Osteocyte (in vitro differentiated cells): ENCODE results near the gene SASS6. TPM values are rescaled to one million over a fixed set of nuclear protein-coding genes. Genes with fewer than 3 reads are reported as not detected.

ENCODE experiments used
- DNase-seq: peaks from one replicate; pipeline ENCODE4 v3.0.0; 2021; ENCODE audit warnings: mixed read lengths; ENCODE audit not compliant: unreplicated experiment; ENCODE audit errors: extremely low spot score
- H3K27ac Mint-ChIP-seq: one replicate; pipeline ENCODE4 v1.8.0; 2021; ENCODE audit warnings: mild to moderate bottlenecking, mixed read lengths; ENCODE audit not compliant: unreplicated experiment
- H3K27me3 Mint-ChIP-seq: one replicate; pipeline ENCODE4 v1.8.0; 2021; ENCODE audit warnings: mixed read lengths; ENCODE audit not compliant: unreplicated experiment
- H3K36me3 Mint-ChIP-seq: one replicate; pipeline ENCODE4 v1.8.0; 2021; ENCODE audit warnings: mixed read lengths; ENCODE audit not compliant: unreplicated experiment
- H3K4me1 Mint-ChIP-seq: one replicate; pipeline ENCODE4 v1.8.0; 2021; ENCODE audit warnings: mixed read lengths; ENCODE audit not compliant: unreplicated experiment
- H3K4me3 Mint-ChIP-seq: one replicate; pipeline ENCODE4 v1.8.0; 2021; ENCODE audit warnings: mild to moderate bottlenecking, moderate library complexity, mixed read lengths; ENCODE audit not compliant: unreplicated experiment
- H3K9me3 Mint-ChIP-seq: one replicate; pipeline ENCODE4 v1.8.0; 2021; ENCODE audit warnings: mixed read lengths; ENCODE audit not compliant: unreplicated experiment
- CTCF ChIP-seq: fragments of 200-600 bp; sonication (generic); IDR thresholded peaks from 2 replicates; pipeline ENCODE4 v1.5.0; 2021; ENCODE audit warnings: antibody characterized with exemption, mild to moderate bottlenecking, moderate library complexity
- total RNA-seq: library from RNA; stranded (reverse); gene quantifications from 2 replicates; pipeline ENCODE4 v1.2.1, GENCODE V29; 2021

The SASS6 gene
- total RNA-seq, 1 donor from 2014 or later: 3.2 TPM

DNA sequence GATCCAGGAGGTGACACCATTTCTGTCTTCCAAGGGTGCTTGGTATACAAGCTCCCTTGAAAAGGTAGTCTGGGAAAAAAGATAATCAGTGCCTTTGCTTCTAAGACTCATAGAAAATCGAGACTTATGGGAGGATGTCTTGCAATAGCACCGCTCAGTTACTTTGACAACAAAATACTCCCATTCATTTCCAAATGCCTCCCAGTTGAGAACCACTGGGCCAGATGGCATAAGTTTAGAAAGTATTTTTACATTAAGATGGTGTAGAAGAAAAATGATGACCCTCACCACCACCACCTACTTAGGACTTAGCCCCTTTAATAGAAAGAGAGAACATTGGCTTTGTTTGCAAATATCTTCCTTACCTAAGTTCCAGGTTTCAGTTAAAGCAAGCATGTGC lies 4.9 kb upstream of the SASS6 start:
- Mint-ChIP-seq H3K36me3 (peaks cover 30% of the 10 kb centered on the region), H3K27me3 (no peaks in the 10 kb centered on the region), H3K27ac (no peak overlapping the region), H3K4me1 (peaks cover 17% of the 10 kb centered on the region), H3K4me3 (no peak overlapping the region), H3K9me3 (no peaks in the 10 kb centered on the region)
- no peak for TF ChIP-seq CTCF
- DNase-seq: no peak

DNA sequence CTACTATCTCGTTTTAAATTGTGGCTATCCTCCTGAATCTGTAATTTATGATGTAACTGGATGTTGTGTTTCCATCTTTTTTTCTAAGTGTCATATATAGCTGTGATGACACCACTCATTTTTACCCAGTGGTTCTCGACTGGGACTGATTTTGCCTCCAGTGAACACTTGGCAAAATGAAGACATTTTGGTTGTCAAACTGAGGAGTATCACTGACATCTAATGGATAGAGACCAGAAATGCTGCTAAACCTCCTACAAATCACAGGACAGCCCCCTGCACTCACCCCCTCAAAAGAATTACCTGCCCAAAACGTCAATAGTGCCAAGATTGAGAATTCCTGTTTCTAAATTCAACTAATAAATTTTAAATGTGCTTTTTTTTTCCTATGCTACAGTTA lies 2.1 kb upstream of the SASS6 start:
- H3K4me3 Mint-ChIP-seq: peak overlapping the region; percentile 45
- H3K27me3 Mint-ChIP-seq: no peaks in the 10 kb centered on the region
- H3K27ac Mint-ChIP-seq: no peak overlapping the region
- H3K4me1 Mint-ChIP-seq: peaks cover 29% of the 10 kb centered on the region
- DNase-seq: no peak
- peaks cover 9% of the 10 kb centered on the region for H3K36me3 Mint-ChIP-seq
- H3K9me3 Mint-ChIP-seq: no peaks in the 10 kb centered on the region
- peak; percentile 11 for TF ChIP-seq CTCF

DNA sequence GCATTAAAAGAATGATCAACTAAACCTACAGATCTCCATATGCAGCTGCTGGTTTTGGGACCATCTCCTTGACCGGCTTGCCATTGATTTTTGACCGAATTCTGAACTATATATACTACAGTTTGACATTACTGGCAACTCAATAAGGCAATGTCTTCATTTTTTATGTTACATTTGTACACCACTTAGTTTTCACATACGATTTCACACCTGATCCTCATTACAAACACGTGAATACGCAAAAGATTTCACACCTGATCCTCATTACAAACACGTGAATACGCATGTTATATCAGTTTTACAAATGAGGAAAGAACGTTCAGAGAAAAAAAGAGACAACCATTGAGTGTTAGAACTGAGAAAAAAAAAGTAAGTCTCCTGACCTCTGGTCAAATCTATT lies 1.1 kb downstream of the SASS6 start:
- Mint-ChIP-seq H3K4me3 (peak overlapping the region; percentile 98), H3K27ac (no peak overlapping the region), H3K27me3 (no peaks in the 10 kb centered on the region), H3K4me1 (peaks cover 29% of the 10 kb centered on the region), H3K36me3 (no peaks in the 10 kb centered on the region), H3K9me3 (no peaks in the 10 kb centered on the region)
- no peak for DNase-seq
- no peak for TF ChIP-seq CTCF

DNA sequence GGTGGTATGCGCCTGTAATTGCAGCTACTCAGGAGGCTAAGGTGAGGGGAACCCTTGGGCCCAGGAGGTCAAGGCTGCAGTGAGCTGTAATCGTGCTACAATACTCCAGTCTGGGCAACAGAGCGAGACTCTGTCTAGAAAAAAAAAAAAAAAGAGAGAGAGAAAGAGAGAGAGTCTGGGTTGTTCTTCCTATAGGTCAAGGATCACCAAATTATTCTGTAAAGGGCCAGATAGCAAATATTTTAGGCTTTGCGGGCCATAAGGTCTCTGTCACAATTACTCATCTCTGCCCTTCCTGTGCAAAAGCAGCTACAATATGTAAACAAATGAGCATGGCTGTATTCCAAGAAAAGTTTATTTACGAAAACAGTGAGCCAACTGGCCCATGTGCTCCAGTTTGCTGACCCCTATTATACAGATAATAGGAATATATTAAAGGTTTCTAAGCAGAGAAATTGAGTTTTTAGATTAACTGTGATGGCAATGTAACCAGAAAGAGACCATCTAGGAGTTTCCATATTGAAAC lies 2.1 kb downstream of the SASS6 start:
- no peaks in the 10 kb centered on the region for H3K27me3 Mint-ChIP-seq
- no peaks in the 10 kb centered on the region for H3K36me3 Mint-ChIP-seq
- TF ChIP-seq CTCF: no peak
- no peak overlapping the region for H3K27ac Mint-ChIP-seq
- no peak for DNase-seq
- no peak overlapping the region for H3K4me3 Mint-ChIP-seq
- peaks cover 29% of the 10 kb centered on the region for H3K4me1 Mint-ChIP-seq
- no peaks in the 10 kb centered on the region for H3K9me3 Mint-ChIP-seq

- Mint-ChIP-seq H3K27me3 (no peaks in the 10 kb centered on the region), H3K27ac (no peak overlapping the region), H3K4me1 (peaks cover 8% of the 10 kb centered on the region), H3K36me3 (no peaks in the 10 kb centered on the region), H3K4me3 (no peak overlapping the region), H3K9me3 (no peaks in the 10 kb centered on the region)
- no peak for DNase-seq
- TF ChIP-seq CTCF: no peak
Observed at GRCh38 chr1:100127226-100127625, 5.5 kb downstream of the SASS6 start.
